ENCODE results near the gene KCTD12.

The KCTD12 gene

GRCh38 chr13:76845367-76845766, 40.8 kb downstream of the KCTD12 start:
- Histone ChIP-seq H3K27ac (ENCODE audit: low read length) (no peak overlapping the region), H3K4me2 (ENCODE audit: low read length) (no peak overlapping the region), H3K4me1 (ENCODE audit: low read length) (no peaks in the 10 kb centered on the region), H3K9ac (ENCODE audit: low read length) (no peak overlapping the region), H3K27me3 (ENCODE audit: low read depth, low read length) (no peaks in the 10 kb centered on the region), H4K20me1 (ENCODE audit: insufficient read depth, low read length) (no peaks in the 10 kb centered on the region), H3K79me2 (ENCODE audit: low read length) (no peaks in the 10 kb centered on the region), H3K4me3 (ENCODE audit: low read length) (no peak overlapping the region), H3K36me3 (replicated peaks; ENCODE audit: low read depth, low read length) (no peaks in the 10 kb centered on the region), H2AFZ (ENCODE audit: low read depth, low read length) (no peak overlapping the region), H3K9me3 (ENCODE audit: insufficient read depth, low read length) (no peaks in the 10 kb centered on the region)
- TF ChIP-seq CTCF (IDR thresholded peaks at IDR 0.05; ENCODE audit: low read depth, low read length) (no peak), EZH2phosphoT487 (IDR thresholded peaks at IDR 0.05; ENCODE audit: low read depth) (no peak)

DNA sequence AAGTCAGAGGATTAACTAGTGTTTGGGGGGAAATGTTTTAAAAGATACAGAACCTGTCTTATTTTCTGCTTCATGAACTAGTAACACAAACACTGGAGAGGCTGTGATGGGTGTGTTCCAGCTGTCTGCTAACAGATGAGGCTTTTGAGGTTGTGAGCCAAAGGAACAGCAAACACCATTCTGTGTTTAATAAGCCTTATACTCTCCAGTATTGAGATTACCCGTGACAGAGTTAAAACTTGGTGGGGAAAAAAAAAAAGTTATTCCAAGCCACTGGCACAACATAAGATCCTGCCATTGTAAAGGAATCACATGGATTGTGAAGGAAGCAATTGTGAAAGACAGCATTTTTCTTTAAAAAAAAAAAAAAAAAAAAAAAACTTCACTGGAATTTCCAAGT, 48.4 kb downstream of the KCTD12 start:
- Histone ChIP-seq H3K4me3 (ENCODE audit: low read length) (no peak overlapping the region), H3K9me3 (ENCODE audit: insufficient read depth, low read length) (no peaks in the 10 kb centered on the region), H3K9ac (ENCODE audit: low read length) (no peak overlapping the region), H3K36me3 (replicated peaks; ENCODE audit: low read depth, low read length) (no peaks in the 10 kb centered on the region), H3K27me3 (ENCODE audit: low read depth, low read length) (no peaks in the 10 kb centered on the region), H3K27ac (ENCODE audit: low read length) (no peak overlapping the region), H3K4me1 (ENCODE audit: low read length) (no peaks in the 10 kb centered on the region), H3K4me2 (ENCODE audit: low read length) (no peak overlapping the region), H4K20me1 (ENCODE audit: insufficient read depth, low read length) (no peaks in the 10 kb centered on the region), H3K79me2 (ENCODE audit: low read length) (no peaks in the 10 kb centered on the region), H2AFZ (ENCODE audit: low read depth, low read length) (no peak overlapping the region)
- TF ChIP-seq CTCF (IDR thresholded peaks at IDR 0.05; ENCODE audit: low read depth, low read length) (no peak), EZH2phosphoT487 (IDR thresholded peaks at IDR 0.05; ENCODE audit: low read depth) (no peak)

DNA sequence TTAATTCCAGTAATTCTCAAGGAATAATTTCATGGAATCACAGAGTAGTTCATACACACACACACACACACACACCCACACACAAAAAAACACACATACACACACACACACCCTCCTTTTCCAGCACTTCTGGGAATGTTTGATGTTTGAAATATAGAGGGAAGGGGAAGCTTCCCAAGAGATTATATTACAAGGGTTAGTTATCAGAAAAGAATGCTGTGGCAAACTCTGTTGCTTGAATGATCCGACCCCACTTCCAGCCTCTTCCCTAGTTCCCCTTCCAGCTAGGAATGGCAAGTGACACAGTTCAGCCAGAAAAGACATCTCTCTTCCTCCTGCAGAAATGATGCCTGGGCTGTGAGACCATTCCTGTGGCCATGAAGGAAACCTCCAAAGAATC, 49.9 kb downstream of the KCTD12 start:
- Histone ChIP-seq H3K4me1 (ENCODE audit: low read length) (no peaks in the 10 kb centered on the region), H3K4me2 (ENCODE audit: low read length) (no peak overlapping the region), H3K27ac (ENCODE audit: low read length) (no peak overlapping the region), H3K79me2 (ENCODE audit: low read length) (no peaks in the 10 kb centered on the region), H3K36me3 (replicated peaks; ENCODE audit: low read depth, low read length) (no peaks in the 10 kb centered on the region), H3K27me3 (ENCODE audit: low read depth, low read length) (no peaks in the 10 kb centered on the region), H3K9me3 (ENCODE audit: insufficient read depth, low read length) (no peaks in the 10 kb centered on the region), H3K4me3 (ENCODE audit: low read length) (no peak overlapping the region), H2AFZ (ENCODE audit: low read depth, low read length) (no peak overlapping the region), H3K9ac (ENCODE audit: low read length) (no peak overlapping the region), H4K20me1 (ENCODE audit: insufficient read depth, low read length) (no peaks in the 10 kb centered on the region)
- no peak for TF ChIP-seq EZH2phosphoT487 (IDR thresholded peaks at IDR 0.05; ENCODE audit: low read depth)
- TF ChIP-seq CTCF (IDR thresholded peaks at IDR 0.05; ENCODE audit: low read depth, low read length), result no peak

DNA sequence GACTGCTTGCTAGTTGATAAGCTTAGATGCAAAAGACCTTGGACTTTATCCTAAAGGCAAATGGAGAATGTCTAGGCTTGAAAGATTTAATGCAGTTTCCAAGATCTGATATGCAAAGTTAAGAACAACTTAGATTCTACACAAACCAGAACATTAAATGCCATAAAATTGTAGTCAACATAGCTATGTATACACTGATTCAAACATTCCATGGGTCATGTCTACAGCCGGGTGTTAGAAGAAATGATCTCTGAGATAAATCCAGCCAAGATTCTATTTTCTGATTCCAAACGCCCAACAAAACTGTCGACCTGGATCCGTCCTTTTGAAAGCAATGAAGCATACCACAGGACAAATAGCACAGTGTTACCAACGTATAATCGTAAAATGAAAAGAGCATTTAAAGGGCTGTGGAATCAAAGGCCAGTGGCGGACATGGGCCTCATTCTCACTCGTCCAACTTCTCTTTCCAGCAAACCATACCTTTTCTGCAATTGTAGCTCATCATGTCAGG, 52.7 kb downstream of the KCTD12 start:
- Histone ChIP-seq H3K27ac (ENCODE audit: low read length) (no peak overlapping the region), H3K4me3 (ENCODE audit: low read length) (no peak overlapping the region), H4K20me1 (ENCODE audit: insufficient read depth, low read length) (no peaks in the 10 kb centered on the region), H3K9ac (ENCODE audit: low read length) (no peak overlapping the region), H3K4me1 (ENCODE audit: low read length) (no peaks in the 10 kb centered on the region), H3K79me2 (ENCODE audit: low read length) (no peaks in the 10 kb centered on the region), H3K36me3 (replicated peaks; ENCODE audit: low read depth, low read length) (no peaks in the 10 kb centered on the region), H3K4me2 (ENCODE audit: low read length) (no peak overlapping the region), H2AFZ (ENCODE audit: low read depth, low read length) (no peak overlapping the region), H3K27me3 (ENCODE audit: low read depth, low read length) (no peaks in the 10 kb centered on the region), H3K9me3 (ENCODE audit: insufficient read depth, low read length) (no peaks in the 10 kb centered on the region)
- TF ChIP-seq CTCF (IDR thresholded peaks at IDR 0.05; ENCODE audit: low read depth, low read length), result no peak
- TF ChIP-seq EZH2phosphoT487 (IDR thresholded peaks at IDR 0.05; ENCODE audit: low read depth), result no peak
